HepG2 (cell line): ENCODE data around the gene TOR4A. TPM values are rescaled to one million over a fixed set of nuclear protein-coding genes. Genes with fewer than 3 reads are reported as not detected.
A peak's percentile ranks its signal among the peaks of the same experiment; 100 is the strongest.

Experiments
- AKAP8 ChIP-seq: sonication (generic); formaldehyde crosslinking; IDR thresholded peaks from 2 replicates; pipeline ENCODE4 v1.5.1; 2020; ENCODE audit warnings: mild to moderate bottlenecking, missing genetic modification reagents
- DPF2 ChIP-seq: sonication (generic); formaldehyde crosslinking; IDR thresholded peaks from 2 replicates; pipeline ENCODE4 v1.4.0; 2020; ENCODE audit warnings: mild to moderate bottlenecking, low read depth, missing genetic modification reagents, borderline replicate concordance
- FOXM1 ChIP-seq: sonication (generic); formaldehyde crosslinking; IDR thresholded peaks from 2 replicates; pipeline ENCODE4 v1.5.0; 2020; ENCODE audit warnings: missing genetic modification reagents
- HDAC1 ChIP-seq: sonication (generic); formaldehyde crosslinking; IDR thresholded peaks from 2 replicates; pipeline ENCODE4 v1.5.1; 2020; ENCODE audit warnings: mild to moderate bottlenecking, missing genetic modification reagents
- HOXD1 ChIP-seq: sonication (generic); formaldehyde crosslinking; IDR thresholded peaks from 2 replicates; pipeline ENCODE4 v1.5.0; 2020; ENCODE audit warnings: missing genetic modification reagents
- KDM2A ChIP-seq: sonication (generic); formaldehyde crosslinking; IDR thresholded peaks from 2 replicates; pipeline ENCODE4 v1.4.0; 2020; ENCODE audit warnings: low read depth, missing genetic modification reagents, borderline replicate concordance
- KDM5B ChIP-seq: sonication (generic); formaldehyde crosslinking; IDR thresholded peaks from 2 replicates; pipeline ENCODE4 v1.4.0; 2020; ENCODE audit warnings: missing genetic modification reagents, mild to moderate bottlenecking, borderline replicate concordance
- MXD4 ChIP-seq: IDR thresholded peaks from 2 replicates; pipeline ENCODE4 v1.6.1; 2016; ENCODE audit warnings: mild to moderate bottlenecking, missing biosample characterization, missing genetic modification reagents
- POLR2G ChIP-seq: fragments of 200-400 bp; formaldehyde crosslinking; IDR thresholded peaks from 2 replicates; pipeline ENCODE4 v1.6.1; 2018; ENCODE audit warnings: mild to moderate bottlenecking, low read depth, low read length, moderate library complexity
- PRPF4 ChIP-seq: fragments of 200-400 bp; formaldehyde crosslinking; IDR thresholded peaks from 2 replicates; pipeline ENCODE4 v1.6.1; 2016; ENCODE audit warnings: low read length, low read depth; ENCODE audit not compliant: poor library complexity, severe bottlenecking
- RBAK ChIP-seq: sonication (generic); formaldehyde crosslinking; IDR thresholded peaks from 2 replicates; pipeline ENCODE4 v1.5.1; 2020; ENCODE audit warnings: mild to moderate bottlenecking, missing genetic modification reagents
- RCOR2 ChIP-seq: IDR thresholded peaks from 2 replicates; pipeline ENCODE4 v1.6.1; 2016; ENCODE audit warnings: missing biosample characterization, missing genetic modification reagents
- SOX13 ChIP-seq, 3 experiments: fragments of 450-650 bp in 1 of 3; sonication (generic) in 1 of 3; formaldehyde crosslinking in 1 of 3; IDR thresholded peaks in 2 of 3; conservative IDR thresholded peaks in 1 of 3; 2 replicates each; pipeline versions ENCODE4 v1.5.0 to v1.6.1; 2016 to 2020; ENCODE audit warnings: antibody characterized with exemption in 1 of 3, mild to moderate bottlenecking in 1 of 3, missing compliant biosample characterization in 1 of 3, missing genetic modification reagents in 1 of 3, moderate library complexity in 1 of 3
- TFE3 ChIP-seq: IDR thresholded peaks from 2 replicates; pipeline ENCODE4 v1.6.1; 2016
- U2AF1 ChIP-seq: fragments of 200-400 bp; formaldehyde crosslinking; optimal IDR thresholded peaks from 2 replicates; pipeline ENCODE3; 2017; ENCODE audit warnings: mild to moderate bottlenecking, low read depth, low read length
- ZBTB33 ChIP-seq: sonication (generic); formaldehyde crosslinking; IDR thresholded peaks from 2 replicates; pipeline ENCODE4 v1.4.0; 2020; ENCODE audit warnings: missing genetic modification reagents
- ZFP82 ChIP-seq: sonication (generic); formaldehyde crosslinking; IDR thresholded peaks from 2 replicates; pipeline ENCODE4 v1.5.1; 2020; ENCODE audit warnings: mild to moderate bottlenecking, missing genetic modification reagents, borderline replicate concordance
- ZNF232 ChIP-seq: sonication (generic); formaldehyde crosslinking; IDR thresholded peaks from 2 replicates; pipeline ENCODE4 v1.4.0; 2020; ENCODE audit warnings: missing genetic modification reagents, borderline replicate concordance
- ZNF549 ChIP-seq: sonication (generic); formaldehyde crosslinking; IDR thresholded peaks from 2 replicates; pipeline ENCODE4 v1.5.0; 2020; ENCODE audit warnings: missing genetic modification reagents
- ZNF577 ChIP-seq: sonication (generic); formaldehyde crosslinking; IDR thresholded peaks from 2 replicates; pipeline ENCODE4 v1.4.0; 2020; ENCODE audit warnings: mild to moderate bottlenecking, low read depth, missing genetic modification reagents, borderline replicate concordance
- ZNF607 ChIP-seq: sonication (generic); formaldehyde crosslinking; IDR thresholded peaks from 2 replicates; pipeline ENCODE4 v1.5.1; 2020; ENCODE audit warnings: missing genetic modification reagents, mild to moderate bottlenecking, borderline replicate concordance
- ZNF704 ChIP-seq: sonication (generic); formaldehyde crosslinking; IDR thresholded peaks from 2 replicates; pipeline ENCODE4 v1.8.1; 2023; ENCODE audit warnings: mild to moderate bottlenecking, inconsistent platforms, moderate library complexity, missing genetic modification reagents, borderline replicate concordance
- ZNF724P ChIP-seq: sonication (generic); formaldehyde crosslinking; IDR thresholded peaks from 2 replicates; pipeline ENCODE4 v1.8.0; 2022; ENCODE audit warnings: missing genetic modification reagents, borderline replicate concordance
- ZNF83 ChIP-seq: sonication (generic); formaldehyde crosslinking; IDR thresholded peaks from 2 replicates; pipeline ENCODE4 v1.4.0; 2020; ENCODE audit warnings: missing genetic modification reagents, mild to moderate bottlenecking, borderline replicate concordance
- ZSCAN12 ChIP-seq: sonication (generic); formaldehyde crosslinking; IDR thresholded peaks from 2 replicates; pipeline ENCODE4 v1.9.0; 2021; ENCODE audit warnings: mild to moderate bottlenecking, missing genetic modification reagents
- polyA plus RNA-seq, 8 experiments: library from polyadenylated mRNA; depleted of rRNA in 3 of 8; stranded (reverse) in 7 of 8; unstranded in 1 of 8; fragments of >200 nt; fragmentation: Illumina TruSeq in 4 of 8; extraction: Trizol in 4 of 8; gene quantifications; 2 replicates each; pipeline versions ENCODE4 v1.2.1 to v1.2.3, GENCODE V29; 2011 to 2016; ENCODE audit warnings: low read depth in 4 of 8, missing spikeins in 1 of 8, mixed read lengths in 1 of 8; ENCODE audit not compliant: insufficient read depth in 1 of 8
- total RNA-seq, 5 experiments: library from RNA; depleted of rRNA; stranded (reverse); fragments of >200 nt; fragmentation: Illumina TruSeq; extraction: Trizol; gene quantifications; 2 replicates each; pipeline ENCODE4 v1.2.3, GENCODE V29; 2016; ENCODE audit warnings: low read depth in 1 of 5

TOR4A gene
- total and polyA plus RNA-seq, 2 of the 13 experiments (the other 11 are each of a cell fraction or from before 2014, with no cell fraction given), result 11.1 to 14.2 TPM

GRCh38 chr9:137253717-137254623 lies 23.6 kb upstream of the TOR4A start (continued):
- TF ChIP-seq ZBTB33 (CRISPR knock-in tag) (peak; percentile 44; the same call in 1 of the 2 replicates), RBAK (no peak), ZNF607 (CRISPR knock-in tag) (no peak), HOXD1 (CRISPR knock-in tag) (no peak), RCOR2 (no peak), SOX13 (IDR thresholded peaks at IDR 0.05) (no peak), SOX13 (CRISPR knock-in tag; conservative IDR thresholded peaks at IDR 0.05 in 1 of 2, IDR thresholded peaks at IDR 0.05 in 1 of 2) (no peak), ZNF549 (CRISPR knock-in tag) (no peak), MXD4 (CRISPR knock-in tag) (no peak), ZNF232 (CRISPR knock-in tag) (no peak), KDM2A (CRISPR knock-in tag) (no peak; the same call in 1 of the 2 replicates), ZNF724P (CRISPR knock-in tag) (no peak), KDM5B (CRISPR knock-in tag) (peak; percentile 79; the same call in 1 of the 2 replicates), DPF2 (CRISPR knock-in tag) (no peak), FOXM1 (CRISPR knock-in tag) (no peak), ZFP82 (CRISPR knock-in tag) (no peak), ZNF704 (CRISPR knock-in tag) (no peak), ZSCAN12 (CRISPR knock-in tag) (no peak), HDAC1 (CRISPR knock-in tag) (no peak; the same call in 1 of the 2 replicates), U2AF1 (peak; percentile 49), ZNF577 (CRISPR knock-in tag) (no peak), AKAP8 (CRISPR knock-in tag) (no peak), TFE3 (CRISPR knock-in tag) (no peak), POLR2G (no peak), PRPF4 (no peak), ZNF83 (CRISPR knock-in tag) (0 out of 2 replicates have a peak, but pooled peaks have one; percentile 44)
